GM19023 (cell line): ENCODE measurements around the gene TNPO1.
"Not testable (repeated sequence)": the region's sequence is repeated elsewhere in the genome, so short reads cannot be mapped to it uniquely, and the experiment has no call there.

ENCODE experiments used
- ATAC-seq: cut with Tn5 transposase; IDR thresholded peaks from one replicate; pipeline ENCODE4 v1.9.1; 2021; ENCODE audit warnings: mild to moderate bottlenecking, moderate library complexity; ENCODE audit not compliant: unreplicated experiment

The TNPO1 gene

GRCh38 chr5:72816284-72817075, at the start of gene TNPO1:
TSS of gene TNPO1 (plus strand) at chr5:72816661. CDS start at chr5:72816738, 77 bp downstream.
- ATAC-seq: peak; percentile 81

GRCh38 chr5:72767289-72768010, 49.0 kb upstream of the TNPO1 start:
- no peak for ATAC-seq

- ATAC-seq: no peak
Measured at GRCh38 chr5:72770266-72770665, 46.2 kb upstream of the TNPO1 start.

GRCh38 chr5:72776684-72777083, 39.8 kb upstream of the TNPO1 start:
- no peak for ATAC-seq

- ATAC-seq: no peak
Measured at GRCh38 chr5:72779520-72779919, 36.9 kb upstream of the TNPO1 start.

- no peak for ATAC-seq
Measured at GRCh38 chr5:72783354-72783753, 33.1 kb upstream of the TNPO1 start.

GRCh38 chr5:72784129-72784528, 32.3 kb upstream of the TNPO1 start:
- ATAC-seq: no peak

GRCh38 chr5:72785801-72786200, 30.7 kb upstream of the TNPO1 start:
- no peak for ATAC-seq

- no peak for ATAC-seq
Measured at GRCh38 chr5:72786676-72787075, 29.8 kb upstream of the TNPO1 start.

GRCh38 chr5:72788866-72789505, 27.5 kb upstream of the TNPO1 start:
- ATAC-seq: no peak

GRCh38 chr5:72790186-72790585, 26.3 kb upstream of the TNPO1 start:
- no peak for ATAC-seq

- not testable (repeated sequence) for ATAC-seq
Measured at GRCh38 chr5:72792662-72793061, 23.8 kb upstream of the TNPO1 start.

GRCh38 chr5:72796001-72796400, 20.5 kb upstream of the TNPO1 start:
- no peak for ATAC-seq

- ATAC-seq: no peak
Measured at GRCh38 chr5:72799721-72800120, 16.7 kb upstream of the TNPO1 start.

- not testable (repeated sequence) for ATAC-seq
Measured at GRCh38 chr5:72808637-72809036, 7.8 kb upstream of the TNPO1 start.

- ATAC-seq: no peak
Measured at GRCh38 chr5:72811849-72812248, 4.6 kb upstream of the TNPO1 start.

GRCh38 chr5:72812488-72812887, 4.0 kb upstream of the TNPO1 start:
- no peak for ATAC-seq

GRCh38 chr5:72814104-72814503, 2.4 kb upstream of the TNPO1 start:
- no peak for ATAC-seq

- ATAC-seq: no peak
Measured at GRCh38 chr5:72814864-72815263, 1.6 kb upstream of the TNPO1 start.

- no peak for ATAC-seq
Measured at GRCh38 chr5:72815580-72816283, 729 bp upstream of the TNPO1 start.

- peak; percentile 35 for ATAC-seq
Measured at GRCh38 chr5:72817076-72817481, 618 bp downstream of the TNPO1 start.
